ENCODE data around the gene ANGPTL4.
A peak's percentile ranks its signal among the peaks of the same experiment; 100 is the strongest.
"Not testable (repeated sequence)": the region's sequence is repeated elsewhere in the genome, so short reads cannot be mapped to it uniquely, and the experiment has no call there.

ANGPTL4 gene

GRCh38 chr19:8377598-8377997, 13.6 kb downstream of the ANGPTL4 start:
- Histone ChIP-seq H3K27me3 (ENCODE audit: control insufficient read depth, insufficient read depth, low read length) (no peaks in the 10 kb centered on the region), H3K9me3 (ENCODE audit: control insufficient read depth, low read length) (no peaks in the 10 kb centered on the region), H3K27ac (no peak overlapping the region), H3K36me3 (ENCODE audit: control insufficient read depth, insufficient read depth, low read length) (no peaks in the 10 kb centered on the region), H3K9ac (no peak overlapping the region), H3K4me2 (ENCODE audit: low read length) (no peak overlapping the region), H3K79me2 (no peaks in the 10 kb centered on the region), H3K4me1 (no peaks in the 10 kb centered on the region), H3K4me3 (ENCODE audit: low read depth, low read length) (no peak overlapping the region), H2AFZ (no peak overlapping the region)
- TF ChIP-seq, protein P1, sequence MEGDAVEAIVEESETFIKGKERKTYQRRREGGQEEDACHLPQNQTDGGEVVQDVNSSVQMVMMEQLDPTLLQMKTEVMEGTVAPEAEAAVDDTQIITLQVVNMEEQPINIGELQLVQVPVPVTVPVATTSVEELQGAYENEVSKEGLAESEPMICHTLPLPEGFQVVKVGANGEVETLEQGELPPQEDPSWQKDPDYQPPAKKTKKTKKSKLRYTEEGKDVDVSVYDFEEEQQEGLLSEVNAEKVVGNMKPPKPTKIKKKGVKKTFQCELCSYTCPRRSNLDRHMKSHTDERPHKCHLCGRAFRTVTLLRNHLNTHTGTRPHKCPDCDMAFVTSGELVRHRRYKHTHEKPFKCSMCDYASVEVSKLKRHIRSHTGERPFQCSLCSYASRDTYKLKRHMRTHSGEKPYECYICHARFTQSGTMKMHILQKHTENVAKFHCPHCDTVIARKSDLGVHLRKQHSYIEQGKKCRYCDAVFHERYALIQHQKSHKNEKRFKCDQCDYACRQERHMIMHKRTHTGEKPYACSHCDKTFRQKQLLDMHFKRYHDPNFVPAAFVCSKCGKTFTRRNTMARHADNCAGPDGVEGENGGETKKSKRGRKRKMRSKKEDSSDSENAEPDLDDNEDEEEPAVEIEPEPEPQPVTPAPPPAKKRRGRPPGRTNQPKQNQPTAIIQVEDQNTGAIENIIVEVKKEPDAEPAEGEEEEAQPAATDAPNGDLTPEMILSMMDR (IDR thresholded peaks at IDR 0.05) = no peak

DNA sequence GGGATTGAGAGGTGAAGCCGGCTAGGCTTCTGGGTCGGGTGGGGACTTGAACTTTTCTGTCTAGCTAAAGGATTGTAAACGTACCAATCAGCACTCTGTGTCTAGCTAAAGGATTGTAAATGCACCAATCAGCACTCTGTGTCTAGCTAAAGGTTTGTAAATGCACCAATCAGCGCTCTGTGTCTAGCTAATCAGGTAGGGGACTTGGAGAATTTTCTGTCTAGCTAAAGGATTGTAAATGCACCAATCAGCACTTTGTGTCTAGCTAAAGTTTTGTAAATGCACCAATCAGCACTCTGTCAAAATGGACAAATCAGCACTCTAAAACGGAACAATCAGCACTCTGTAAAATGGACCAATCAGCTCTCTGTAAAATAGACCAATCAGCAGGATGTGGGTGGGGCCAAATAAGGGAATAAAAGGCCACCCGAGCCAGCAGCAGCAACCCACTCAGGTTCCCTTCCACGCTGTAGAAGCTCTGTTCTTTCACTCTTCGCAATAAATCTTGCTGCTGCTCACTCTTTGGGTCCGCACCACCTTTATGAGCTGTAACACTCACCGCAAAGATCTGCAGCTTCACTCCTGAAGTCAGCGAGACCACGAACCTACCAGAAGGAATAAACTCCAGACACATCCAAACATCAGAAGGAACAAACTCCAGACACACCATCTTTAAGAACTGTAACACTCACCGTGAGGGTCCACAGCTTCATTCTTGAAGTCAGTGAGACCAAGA, 15.4 kb downstream of the ANGPTL4 start:
- H3K36me3 ChIP-seq (ENCODE audit: control insufficient read depth, insufficient read depth, low read length); H3K79me2 ChIP-seq; H3K27ac ChIP-seq; H3K4me3 ChIP-seq (ENCODE audit: low read depth, low read length); H3K4me2 ChIP-seq (ENCODE audit: low read length); H3K9me3 ChIP-seq (ENCODE audit: control insufficient read depth, low read length); H3K9ac ChIP-seq; H2AFZ ChIP-seq; H3K4me1 ChIP-seq; H3K27me3 ChIP-seq (ENCODE audit: control insufficient read depth, insufficient read depth, low read length): not testable (repeated sequence)

DNA sequence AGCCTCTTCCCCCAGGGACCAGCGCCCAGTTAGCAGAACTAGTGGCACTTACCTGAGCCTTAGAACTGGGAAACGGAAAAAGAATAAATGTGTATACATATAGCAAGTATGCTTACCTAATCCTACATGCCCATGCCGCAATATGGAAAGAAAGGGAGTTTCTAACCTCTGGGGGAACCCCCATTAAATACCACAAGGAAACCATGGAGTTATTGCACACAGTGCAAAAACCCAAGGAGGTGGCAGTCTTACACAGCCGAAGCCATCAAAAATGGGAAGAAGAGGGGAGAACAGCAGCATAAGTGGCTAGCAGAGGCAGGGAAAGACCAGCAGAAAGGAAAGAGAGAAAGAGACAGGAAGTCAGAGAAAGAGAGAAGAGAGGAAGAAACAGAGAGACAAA, 20.6 kb downstream of the ANGPTL4 start:
- not testable (repeated sequence) for H3K27ac ChIP-seq; H3K4me2 ChIP-seq (ENCODE audit: low read length); H3K9ac ChIP-seq; H3K4me1 ChIP-seq; H2AFZ ChIP-seq; H3K4me3 ChIP-seq (ENCODE audit: low read depth, low read length); H3K9me3 ChIP-seq (ENCODE audit: control insufficient read depth, low read length); H3K27me3 ChIP-seq (ENCODE audit: control insufficient read depth, insufficient read depth, low read length); H3K36me3 ChIP-seq (ENCODE audit: control insufficient read depth, insufficient read depth, low read length); H3K79me2 ChIP-seq

DNA sequence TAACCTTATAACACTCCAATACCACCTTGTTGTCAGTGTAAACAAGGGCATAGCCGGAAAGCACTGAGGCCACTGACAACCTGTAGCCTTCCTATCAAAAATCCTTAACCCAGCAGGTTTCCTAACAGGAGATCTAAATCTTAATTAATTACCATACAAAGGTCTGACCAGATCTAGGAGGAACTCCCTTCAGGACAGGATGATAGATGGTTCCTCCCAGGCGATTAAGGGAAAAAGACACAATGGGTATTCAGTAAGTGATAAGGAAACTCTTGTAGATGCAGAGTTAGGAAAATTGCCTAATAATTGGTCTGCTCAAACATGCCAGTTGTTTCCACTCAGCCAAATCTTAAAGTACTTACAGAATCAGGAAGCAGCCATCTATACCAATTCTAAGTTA, 21.1 kb downstream of the ANGPTL4 start:
- H3K9ac ChIP-seq; H2AFZ ChIP-seq; H3K4me1 ChIP-seq; H3K27me3 ChIP-seq (ENCODE audit: control insufficient read depth, insufficient read depth, low read length); H3K27ac ChIP-seq; H3K79me2 ChIP-seq; H3K9me3 ChIP-seq (ENCODE audit: control insufficient read depth, low read length); H3K36me3 ChIP-seq (ENCODE audit: control insufficient read depth, insufficient read depth, low read length); H3K4me3 ChIP-seq (ENCODE audit: low read depth, low read length): not testable (repeated sequence)
- H3K4me2 ChIP-seq (ENCODE audit: low read length) = peak overlapping the region; percentile 22

- not testable (repeated sequence) for H3K36me3 ChIP-seq (ENCODE audit: control insufficient read depth, insufficient read depth, low read length); H3K9ac ChIP-seq; H3K27me3 ChIP-seq (ENCODE audit: control insufficient read depth, insufficient read depth, low read length); H3K79me2 ChIP-seq; H3K9me3 ChIP-seq (ENCODE audit: control insufficient read depth, low read length); H3K4me1 ChIP-seq
- Histone ChIP-seq H3K4me3 (ENCODE audit: low read depth, low read length) (peak overlapping the region; percentile 5), H3K27ac (peak overlapping the region; percentile 55), H3K4me2 (ENCODE audit: low read length) (peak overlapping the region; percentile 22), H2AFZ (peak overlapping the region; percentile 48)
Measured at GRCh38 chr19:8385566-8385965, 21.6 kb downstream of the ANGPTL4 start.

DNA sequence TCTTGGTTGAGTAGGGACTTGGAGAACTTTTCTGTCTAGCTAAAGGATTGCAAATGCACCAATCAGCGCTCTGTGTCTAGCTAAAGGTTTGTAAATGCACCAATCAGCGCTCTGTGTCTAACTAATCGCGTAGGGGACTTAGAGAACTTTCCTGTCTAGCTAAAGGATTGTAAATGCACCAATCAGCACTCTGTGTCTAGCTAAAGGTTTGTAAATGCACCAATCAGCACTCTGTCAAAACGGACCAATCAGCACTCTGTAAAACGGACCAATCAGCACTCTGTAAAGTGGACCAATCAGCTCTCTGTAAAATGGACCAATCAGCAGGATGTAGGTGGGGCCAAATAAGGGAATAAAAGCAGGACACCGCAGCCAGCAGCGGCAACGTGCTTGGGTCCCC, 22.5 kb downstream of the ANGPTL4 start:
- H3K9ac ChIP-seq; H2AFZ ChIP-seq; H3K9me3 ChIP-seq (ENCODE audit: control insufficient read depth, low read length); H3K27me3 ChIP-seq (ENCODE audit: control insufficient read depth, insufficient read depth, low read length); H3K4me2 ChIP-seq (ENCODE audit: low read length); H3K79me2 ChIP-seq; H3K4me1 ChIP-seq; H3K36me3 ChIP-seq (ENCODE audit: control insufficient read depth, insufficient read depth, low read length); H3K27ac ChIP-seq; H3K4me3 ChIP-seq (ENCODE audit: low read depth, low read length): not testable (repeated sequence)

- Histone ChIP-seq H3K9ac (no peak overlapping the region), H3K9me3 (ENCODE audit: control insufficient read depth, low read length) (no peaks in the 10 kb centered on the region), H3K4me1 (peaks cover 13% of the 10 kb centered on the region), H3K79me2 (peaks cover 9% of the 10 kb centered on the region), H3K36me3 (ENCODE audit: control insufficient read depth, insufficient read depth, low read length) (no peaks in the 10 kb centered on the region), H3K4me2 (ENCODE audit: low read length) (no peak overlapping the region), H3K27ac (no peak overlapping the region), H3K27me3 (ENCODE audit: control insufficient read depth, insufficient read depth, low read length) (no peaks in the 10 kb centered on the region), H2AFZ (no peak overlapping the region), H3K4me3 (ENCODE audit: low read depth, low read length) (no peak overlapping the region)
- TF ChIP-seq, protein P1 (IDR thresholded peaks at IDR 0.05) = no peak
Measured at GRCh38 chr19:8386990-8387389, 23.0 kb downstream of the ANGPTL4 start.

Measured in parathyroid adenoma (tissue), 2 donors.